Activated naive CD4-positive, alpha-beta T cell treated with anti-CD3 and anti-CD28 coated beads, Interleukin-2, amount 50 U/mL, for 16 hours (primary cell): Measurements from ENCODE around the gene MYLK.
"Not testable (repeated sequence)": the region's sequence is repeated elsewhere in the genome, so short reads cannot be mapped to it uniquely, and the experiment has no call there.

Experiments
- DNase-seq: peaks from one replicate; pipeline ENCODE4 v3.0.0-alpha.2; 2020

MYLK gene, protein sequence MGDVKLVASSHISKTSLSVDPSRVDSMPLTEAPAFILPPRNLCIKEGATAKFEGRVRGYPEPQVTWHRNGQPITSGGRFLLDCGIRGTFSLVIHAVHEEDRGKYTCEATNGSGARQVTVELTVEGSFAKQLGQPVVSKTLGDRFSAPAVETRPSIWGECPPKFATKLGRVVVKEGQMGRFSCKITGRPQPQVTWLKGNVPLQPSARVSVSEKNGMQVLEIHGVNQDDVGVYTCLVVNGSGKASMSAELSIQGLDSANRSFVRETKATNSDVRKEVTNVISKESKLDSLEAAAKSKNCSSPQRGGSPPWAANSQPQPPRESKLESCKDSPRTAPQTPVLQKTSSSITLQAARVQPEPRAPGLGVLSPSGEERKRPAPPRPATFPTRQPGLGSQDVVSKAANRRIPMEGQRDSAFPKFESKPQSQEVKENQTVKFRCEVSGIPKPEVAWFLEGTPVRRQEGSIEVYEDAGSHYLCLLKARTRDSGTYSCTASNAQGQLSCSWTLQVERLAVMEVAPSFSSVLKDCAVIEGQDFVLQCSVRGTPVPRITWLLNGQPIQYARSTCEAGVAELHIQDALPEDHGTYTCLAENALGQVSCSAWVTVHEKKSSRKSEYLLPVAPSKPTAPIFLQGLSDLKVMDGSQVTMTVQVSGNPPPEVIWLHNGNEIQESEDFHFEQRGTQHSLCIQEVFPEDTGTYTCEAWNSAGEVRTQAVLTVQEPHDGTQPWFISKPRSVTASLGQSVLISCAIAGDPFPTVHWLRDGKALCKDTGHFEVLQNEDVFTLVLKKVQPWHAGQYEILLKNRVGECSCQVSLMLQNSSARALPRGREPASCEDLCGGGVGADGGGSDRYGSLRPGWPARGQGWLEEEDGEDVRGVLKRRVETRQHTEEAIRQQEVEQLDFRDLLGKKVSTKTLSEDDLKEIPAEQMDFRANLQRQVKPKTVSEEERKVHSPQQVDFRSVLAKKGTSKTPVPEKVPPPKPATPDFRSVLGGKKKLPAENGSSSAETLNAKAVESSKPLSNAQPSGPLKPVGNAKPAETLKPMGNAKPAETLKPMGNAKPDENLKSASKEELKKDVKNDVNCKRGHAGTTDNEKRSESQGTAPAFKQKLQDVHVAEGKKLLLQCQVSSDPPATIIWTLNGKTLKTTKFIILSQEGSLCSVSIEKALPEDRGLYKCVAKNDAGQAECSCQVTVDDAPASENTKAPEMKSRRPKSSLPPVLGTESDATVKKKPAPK (N-terminal part only)

DNA sequence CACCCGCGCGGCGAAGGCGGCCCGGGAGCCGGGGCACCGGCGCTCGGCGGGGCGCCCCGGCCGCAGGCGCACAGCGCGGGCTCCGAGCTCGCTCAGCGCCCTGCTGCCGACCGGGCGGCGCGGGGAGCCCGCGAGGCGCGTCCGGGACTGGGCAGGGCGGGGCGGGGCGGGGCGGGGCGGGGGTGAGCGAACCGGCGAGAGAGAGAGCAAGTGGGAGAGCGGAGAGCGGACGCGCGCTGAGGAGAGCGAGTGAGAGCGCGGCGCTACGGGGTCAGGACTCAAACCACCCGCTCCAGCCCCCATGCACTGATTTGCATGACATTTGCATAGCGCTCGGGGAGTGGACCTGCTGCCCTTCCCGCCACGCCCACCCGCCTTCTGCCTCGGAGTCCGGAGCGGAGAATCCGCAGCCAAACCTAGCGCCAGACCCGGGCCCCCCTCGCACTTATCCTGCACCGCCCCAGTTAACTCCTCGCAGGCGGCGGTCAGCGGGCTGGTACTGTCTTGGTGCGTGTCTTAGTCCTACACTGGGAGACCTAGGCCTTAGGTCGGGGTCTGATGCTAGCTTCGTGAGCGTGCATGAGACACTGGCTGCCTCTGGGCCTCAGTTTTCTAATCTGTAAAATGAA, at the start of gene MYLK:
TSS of gene MYLK (minus strand) at position 130 of the 629 bp plus-strand sequence. CDS start 90,491 bp downstream, outside the sequence.
- DNase-seq, result no peak

DNA sequence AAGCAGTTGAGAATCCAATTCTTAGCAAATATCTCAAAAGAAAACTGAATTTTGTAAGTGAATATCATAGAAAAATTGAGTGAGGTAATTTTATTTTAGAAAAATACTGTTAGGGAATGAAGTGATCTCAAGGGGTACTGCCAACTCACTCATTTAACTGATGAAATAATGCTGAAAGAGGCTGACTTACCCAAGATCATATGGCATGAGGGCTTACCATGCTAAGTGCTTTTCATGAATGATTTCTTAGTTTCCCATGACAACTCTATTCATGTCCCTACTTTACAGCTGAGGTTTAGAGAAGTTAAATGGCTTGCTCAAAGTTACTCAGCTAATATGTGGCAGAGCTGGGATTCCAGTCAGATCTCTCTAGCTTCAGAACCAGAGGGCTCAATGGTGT, 46.3 kb upstream of the MYLK start:
- no peak for DNase-seq

DNA sequence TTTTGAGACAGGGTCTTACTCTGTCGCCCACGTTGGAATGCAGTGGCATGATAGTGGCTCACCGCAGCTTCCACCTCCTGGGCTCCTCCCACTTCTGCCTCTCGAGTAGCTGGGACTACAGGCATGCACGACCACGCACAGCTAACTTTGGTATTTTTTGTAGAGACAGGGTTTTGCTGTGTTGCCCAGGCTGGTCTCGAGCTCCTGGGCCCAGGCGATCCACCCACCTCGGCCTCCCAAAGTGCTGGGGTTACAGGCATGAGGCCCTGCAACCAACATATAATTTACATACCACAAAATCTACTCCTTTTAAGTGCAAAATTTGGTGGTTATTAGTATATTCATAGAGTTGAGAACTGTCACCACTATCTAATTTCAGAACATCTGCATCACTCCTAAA, 45.2 kb upstream of the MYLK start:
- DNase-seq, result no peak

DNA sequence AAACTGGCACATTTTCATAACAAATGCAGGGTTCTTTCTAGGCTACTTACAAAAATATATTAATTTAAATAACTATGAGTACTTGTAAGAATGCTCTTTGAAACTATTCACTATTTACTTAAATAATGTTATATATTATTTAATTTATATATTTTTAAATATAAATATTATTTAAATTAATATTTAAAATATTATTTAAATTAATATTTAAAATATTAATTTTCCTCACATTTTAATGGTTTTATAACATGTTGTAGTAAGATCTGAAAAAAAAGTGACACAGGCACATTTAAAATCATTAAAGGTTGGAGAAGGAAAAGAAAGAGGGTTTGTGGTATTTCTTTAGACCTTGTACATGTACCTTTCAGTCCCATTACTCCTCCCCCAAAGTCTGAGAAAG, 42.3 kb upstream of the MYLK start:
- DNase-seq, result no peak

DNA sequence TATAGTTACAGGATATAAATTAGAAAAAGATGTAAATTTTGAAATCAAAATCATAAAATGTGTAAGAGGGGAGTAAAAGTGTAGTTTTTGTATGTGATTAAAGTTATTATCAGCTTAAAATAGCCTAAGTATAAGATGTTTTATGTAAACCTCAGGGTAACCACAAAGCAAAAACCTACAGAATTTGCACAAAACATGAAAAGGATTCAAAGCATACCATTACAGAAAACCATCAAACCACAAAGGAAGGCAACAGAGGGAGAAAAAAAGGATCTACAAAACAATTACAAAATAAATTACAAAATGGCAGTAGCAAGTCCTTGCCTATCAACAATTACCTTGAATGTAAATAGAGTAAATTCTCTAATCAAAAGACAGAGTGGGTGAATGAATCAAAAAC, 36.7 kb upstream of the MYLK start:
- no peak for DNase-seq

DNA sequence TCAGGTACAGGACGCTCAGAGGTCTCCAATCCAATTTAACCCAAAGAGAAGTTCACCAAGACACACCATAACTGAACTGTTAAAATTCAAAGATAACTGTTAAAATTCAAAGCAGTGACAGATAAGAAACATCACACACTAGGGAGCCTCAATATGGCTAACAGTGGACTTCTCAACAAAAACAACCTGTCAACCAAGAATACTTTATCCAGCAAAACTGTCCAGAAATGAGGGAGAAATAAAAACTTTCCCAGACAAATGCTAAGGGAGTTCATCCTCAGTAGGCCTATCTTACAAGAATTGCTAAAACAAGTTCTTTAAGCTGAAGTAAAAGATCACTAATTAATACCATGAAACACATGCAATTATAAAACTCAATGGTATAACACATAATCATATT, 36.3 kb upstream of the MYLK start:
- DNase-seq, result no peak

DNA sequence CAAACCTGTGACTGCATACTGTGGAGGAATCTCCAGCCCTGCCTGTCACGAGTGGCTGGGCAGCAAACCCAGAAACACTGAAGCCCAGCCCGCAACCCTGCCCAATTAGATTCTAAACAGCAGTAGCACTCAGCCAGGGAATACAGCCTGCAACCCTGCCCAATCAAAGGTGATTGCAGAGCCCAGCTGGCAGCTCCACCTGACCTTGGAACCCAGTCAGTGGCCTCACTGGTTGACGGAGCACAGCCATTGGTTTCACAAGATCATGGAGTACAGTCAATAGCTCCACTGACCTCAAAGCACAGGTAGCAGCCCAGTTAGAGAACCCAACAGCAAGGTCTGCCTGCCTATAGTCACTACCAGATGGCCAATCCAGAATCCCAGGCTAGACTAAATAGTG, 35.2 kb upstream of the MYLK start:
- DNase-seq, result no peak

DNA sequence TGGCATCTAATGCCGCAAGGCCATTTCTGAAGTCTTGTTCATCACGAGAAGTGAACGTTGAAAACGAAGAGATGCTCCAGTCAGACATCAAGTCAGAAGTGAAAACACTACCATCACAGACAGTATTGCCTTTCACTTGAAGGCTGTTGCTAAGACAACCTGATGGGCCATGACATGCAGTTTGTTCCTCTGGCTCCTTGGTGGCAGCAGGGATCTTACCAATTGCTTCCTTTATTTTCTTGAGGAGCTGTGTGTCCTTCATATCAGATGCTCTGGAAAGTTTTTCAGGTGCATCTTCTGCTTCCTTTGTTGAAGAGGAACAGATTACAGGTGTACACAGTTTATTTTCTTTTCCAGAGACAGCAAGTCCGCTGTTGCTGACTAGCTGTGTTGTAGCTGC, 30.7 kb upstream of the MYLK start:
- DNase-seq, result no peak

DNA sequence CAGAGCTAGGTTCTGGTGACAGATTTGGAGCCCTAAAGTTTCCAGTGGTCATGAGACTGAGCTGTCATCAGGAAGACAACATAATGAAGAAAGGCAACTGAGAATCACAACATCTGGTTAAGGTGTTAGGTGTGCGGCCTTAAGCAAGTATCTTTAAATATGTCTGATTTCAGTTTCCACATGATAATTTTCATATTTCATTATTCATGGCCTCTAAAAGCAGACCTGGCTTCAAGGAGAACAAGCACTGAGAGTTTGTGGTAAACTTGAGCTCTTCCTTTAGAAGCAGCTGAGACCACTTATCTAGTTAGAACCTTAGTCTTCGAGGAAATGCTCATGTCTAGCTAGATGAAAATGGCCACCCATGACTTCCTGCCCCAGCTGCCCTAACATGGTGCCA, 25.7 kb upstream of the MYLK start:
- no peak for DNase-seq

DNA sequence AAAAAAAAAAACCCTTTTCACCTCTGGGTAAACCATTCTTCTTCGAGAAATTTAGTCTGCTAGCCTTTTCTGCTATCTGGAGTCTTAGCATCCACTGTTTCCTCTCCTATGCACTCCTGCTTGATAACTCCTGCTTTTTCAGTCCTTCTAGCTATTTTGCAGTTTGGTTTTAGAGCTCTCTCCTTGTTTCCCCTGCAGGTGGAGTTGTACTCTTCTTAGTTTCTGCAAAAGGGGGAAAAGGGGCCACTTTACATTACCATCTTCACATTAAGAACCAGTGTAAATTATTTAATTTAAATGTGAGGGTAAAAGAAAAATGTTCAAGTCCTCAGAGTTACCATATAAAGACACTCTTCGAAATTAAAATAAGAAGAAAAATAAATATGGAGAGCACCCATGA, 23.6 kb upstream of the MYLK start:
- no peak for DNase-seq

DNA sequence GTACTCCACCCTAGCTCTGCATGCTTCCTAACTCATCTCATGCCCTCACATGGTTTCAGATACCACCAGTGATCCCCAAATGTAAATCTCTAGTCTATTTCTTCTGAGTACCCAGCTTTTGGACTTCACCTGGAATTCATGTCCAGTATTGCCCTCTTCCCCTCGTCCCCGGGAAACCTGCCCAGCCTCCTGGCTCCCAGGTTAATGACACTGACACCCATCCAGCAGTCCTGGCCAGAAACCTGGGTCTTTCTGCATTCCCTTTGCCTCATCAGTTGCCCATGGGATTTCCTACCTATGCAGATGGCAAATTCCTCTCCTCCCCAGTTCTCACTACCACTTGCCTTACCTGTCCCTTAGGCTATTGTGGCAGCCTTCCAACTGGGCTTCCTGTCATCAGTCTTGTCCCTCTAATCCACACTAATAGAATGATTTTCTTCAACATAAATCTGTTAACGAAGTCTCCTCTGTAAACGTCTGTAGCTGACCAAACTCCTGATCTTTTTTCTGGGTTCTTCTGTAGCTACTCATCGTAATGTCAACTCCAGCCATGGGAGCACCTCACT, 15.3 kb upstream of the MYLK start:
- no peak for DNase-seq

DNA sequence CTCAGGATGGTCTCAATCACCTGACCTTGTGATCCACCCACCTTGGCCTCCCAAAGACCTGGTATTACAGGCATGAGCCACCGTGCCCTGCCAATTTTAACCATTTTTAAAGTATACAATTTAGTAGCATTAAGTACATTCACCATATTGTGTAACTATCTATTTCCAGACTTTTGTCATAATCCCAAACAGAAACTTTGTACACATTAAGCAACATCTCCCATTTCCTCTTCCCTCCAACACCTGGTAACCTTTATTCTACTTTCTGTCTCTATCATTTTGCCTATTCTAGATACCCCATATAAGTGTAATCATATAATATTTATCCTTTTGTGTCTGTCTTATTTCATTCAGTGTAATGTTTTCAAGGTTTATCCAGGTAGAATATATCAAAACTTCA, 8.9 kb upstream of the MYLK start:
- DNase-seq, result no peak

DNA sequence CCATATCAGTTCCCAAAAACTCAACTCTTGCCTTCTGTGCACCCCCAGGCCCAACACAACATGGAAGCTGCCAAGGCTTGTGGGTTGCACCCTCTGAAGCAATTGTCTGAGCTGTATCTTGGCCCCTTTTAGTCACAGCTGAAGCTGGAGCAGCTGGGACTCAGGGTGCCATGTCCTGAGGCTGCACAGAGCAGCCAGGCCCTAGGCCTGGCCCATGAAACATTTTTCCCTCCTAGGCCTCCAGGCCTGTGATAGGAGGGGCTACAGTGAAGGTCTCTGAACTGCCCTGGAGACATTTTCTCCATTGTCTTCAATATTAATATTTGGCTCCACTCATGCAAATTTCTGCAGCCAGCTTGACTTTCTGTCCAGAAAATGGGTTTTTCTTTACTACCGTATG, 8.1 kb upstream of the MYLK start:
- DNase-seq, result no peak

DNA sequence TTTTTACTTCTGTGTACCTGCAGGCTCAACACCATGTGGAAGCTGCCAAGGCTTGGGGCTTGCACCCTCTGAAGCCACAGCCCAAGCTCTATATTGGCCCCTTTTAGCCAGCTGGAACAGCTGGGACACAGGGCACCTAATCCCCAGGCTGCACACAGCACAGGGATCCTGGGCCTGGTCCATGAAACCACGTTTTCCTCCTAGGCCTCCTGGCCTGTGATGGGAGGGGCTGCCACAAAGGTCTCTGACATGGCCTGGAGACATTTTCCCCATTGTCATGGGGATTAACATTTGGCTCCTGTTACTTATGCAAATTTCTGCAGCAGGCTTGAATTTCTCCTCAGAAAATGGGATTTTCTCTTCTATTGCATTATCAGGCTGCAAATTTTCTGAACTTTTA, 6.9 kb upstream of the MYLK start:
- DNase-seq, result not testable (repeated sequence)

DNA sequence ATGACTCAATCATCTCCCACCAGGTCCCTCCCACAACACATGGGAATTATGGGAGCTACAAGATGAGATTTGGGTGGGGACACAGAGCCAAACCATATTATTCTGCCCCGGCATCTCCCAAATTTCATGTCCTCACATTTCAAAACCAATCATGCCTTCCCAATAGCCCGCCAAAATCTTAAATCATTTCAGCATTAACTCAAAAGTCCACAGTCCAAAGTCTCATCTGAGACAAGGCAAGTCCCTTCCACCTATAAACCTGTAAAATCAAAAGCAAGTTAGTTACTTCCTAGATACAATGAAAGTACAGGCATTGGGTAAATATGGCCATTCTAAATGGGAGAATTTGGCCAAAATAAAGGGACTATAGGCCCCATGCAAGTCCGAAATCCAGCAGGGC, 6.0 kb upstream of the MYLK start:
- DNase-seq, result not testable (repeated sequence)

DNA sequence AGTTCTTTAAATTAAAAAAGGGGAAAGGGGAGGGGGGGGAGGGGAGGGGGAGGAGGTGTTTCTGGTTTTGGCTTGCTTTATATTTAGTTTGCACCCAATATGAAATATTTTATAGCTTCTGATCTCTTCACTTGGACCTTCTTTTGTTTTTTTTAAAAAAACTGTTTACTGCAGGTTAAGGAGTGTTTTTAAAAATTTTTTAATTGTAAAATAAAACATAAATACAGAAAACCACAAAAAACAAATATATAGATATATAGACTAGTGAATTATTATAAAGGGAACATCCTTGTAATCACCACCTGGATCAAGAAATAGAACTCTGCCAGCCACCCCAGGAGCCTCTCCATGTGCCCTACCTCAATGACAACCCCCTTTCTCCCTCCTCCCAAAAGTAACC, 861 bp upstream of the MYLK start:
- no peak for DNase-seq

DNA sequence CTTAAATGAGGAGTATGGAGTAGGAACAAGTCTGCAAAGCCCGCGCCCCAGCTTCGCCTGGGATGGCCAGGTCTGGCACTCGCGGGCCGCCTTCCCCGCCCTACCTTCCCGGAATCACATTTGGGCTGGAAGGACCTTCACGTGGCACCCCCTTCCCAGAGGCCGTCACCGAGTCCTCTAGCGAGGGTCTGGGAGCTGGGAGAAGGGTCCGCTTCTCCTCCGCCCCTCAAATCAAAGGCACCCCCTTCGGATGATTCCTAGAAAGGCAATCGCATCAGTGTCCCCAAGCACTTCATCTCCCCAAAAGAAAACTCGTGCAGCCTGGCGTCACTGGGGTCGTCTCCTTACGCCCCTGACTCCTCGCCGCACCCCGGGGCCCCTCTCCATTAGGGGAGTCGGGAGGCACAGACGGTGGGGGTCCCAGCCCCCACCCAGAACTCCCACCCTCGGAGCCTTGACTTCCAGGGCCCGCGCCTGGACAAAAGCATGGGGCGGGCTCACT, 380 bp downstream of the MYLK start:
- no peak for DNase-seq

DNA sequence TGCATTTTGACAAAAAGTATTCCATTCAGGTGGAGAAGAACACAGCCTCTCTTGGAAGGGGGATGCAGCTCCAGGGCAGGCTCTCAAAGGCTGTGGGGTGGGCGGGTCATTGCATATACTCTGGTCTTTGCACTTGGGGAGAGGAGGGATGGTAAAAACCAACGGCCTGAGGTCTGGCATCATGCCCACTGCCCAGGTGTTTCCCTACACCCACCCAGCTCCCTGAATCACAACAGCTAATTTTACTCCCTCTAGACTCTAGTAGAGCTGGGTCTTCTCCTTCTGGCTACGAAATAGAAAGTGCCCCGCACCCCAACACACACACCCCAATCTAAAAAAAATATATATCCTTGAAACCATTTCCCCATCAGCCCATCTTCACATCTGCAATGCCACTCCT, 1.0 kb downstream of the MYLK start:
- DNase-seq, result no peak

DNA sequence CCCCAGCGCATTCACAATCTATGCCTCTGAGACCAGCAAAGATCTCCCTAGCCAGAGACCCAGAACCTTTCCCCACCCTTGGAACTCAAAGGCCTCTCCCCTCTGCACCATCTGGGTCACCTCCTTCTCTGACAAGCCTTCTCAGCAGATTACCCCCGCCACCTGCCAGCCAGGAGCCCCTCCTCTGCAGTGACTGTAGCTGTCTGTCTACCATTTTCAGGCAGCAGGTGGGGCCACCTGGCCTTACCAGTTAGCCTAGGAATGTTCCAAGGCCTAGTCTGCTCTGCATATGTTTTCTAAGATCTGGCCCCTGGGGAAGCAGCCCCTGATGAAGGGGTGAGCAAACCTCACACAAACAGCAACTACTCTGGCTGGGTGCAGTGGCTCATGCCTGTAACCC, 2.4 kb downstream of the MYLK start:
- no peak for DNase-seq

DNA sequence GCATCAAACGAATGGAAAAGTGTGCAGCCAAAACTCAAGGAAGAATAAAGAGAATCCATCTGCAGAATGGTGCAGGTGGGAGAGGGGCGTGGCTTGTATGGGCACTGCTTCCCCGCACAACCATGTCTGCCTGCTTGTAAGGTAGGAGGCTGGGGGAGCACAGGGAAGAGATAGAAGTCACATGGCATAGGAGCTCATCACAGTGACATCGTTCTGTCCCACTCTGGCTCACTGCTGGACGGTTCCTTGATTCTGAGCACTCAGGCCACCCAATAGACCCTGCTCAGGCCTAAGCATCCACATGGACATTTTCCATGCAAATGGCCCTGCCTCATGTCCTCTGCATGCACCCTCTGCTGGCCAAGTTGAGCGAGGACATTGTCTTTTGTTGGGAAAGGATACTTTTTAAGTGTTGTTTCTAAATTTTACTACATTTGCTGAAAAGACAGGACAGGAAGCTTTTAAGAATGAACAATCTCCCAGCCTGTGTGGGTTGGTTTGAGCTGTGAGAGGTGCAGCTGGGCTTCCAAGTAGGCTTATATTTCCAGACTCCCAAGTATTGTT, 3.1 kb downstream of the MYLK start:
- DNase-seq, result no peak

DNA sequence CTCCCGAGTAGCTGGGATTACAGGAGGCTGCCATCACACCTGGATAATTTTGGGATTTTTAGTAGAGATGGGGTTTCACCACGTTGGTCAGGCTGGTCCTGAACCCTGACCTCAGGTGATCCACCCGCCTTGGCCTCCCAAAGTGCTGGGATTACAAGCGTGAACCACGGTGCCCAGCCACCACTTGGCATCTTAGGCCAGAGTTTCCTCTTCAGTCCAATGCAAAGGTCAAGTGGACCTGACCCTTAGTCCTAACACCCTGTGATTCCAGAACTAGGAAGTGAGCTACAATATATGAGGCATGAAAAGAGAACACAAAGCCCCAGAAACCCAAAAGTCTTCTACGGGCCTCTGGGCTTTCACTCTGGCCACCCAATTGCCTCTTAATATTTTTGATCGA, 5.3 kb downstream of the MYLK start:
- DNase-seq, result no peak

DNA sequence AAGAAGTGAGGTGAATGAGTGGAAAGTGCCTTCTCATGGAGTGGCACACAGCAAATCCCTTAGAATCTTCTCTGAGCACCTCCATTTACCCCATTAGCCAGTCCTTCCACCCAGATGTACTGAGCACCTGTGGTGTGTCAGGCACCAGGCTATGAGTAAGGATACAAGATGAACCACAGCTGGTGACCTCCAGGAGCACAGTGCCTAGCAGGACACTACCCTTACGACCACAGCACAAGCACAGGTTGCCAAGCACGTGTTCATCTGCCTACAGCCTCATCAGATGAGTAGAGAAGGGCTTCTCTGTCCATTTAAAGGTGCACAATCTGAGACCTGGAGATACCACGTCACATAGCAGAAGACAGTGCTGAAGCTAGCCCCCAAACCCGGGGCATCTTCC, 6.2 kb downstream of the MYLK start:
- DNase-seq, result no peak
